Measurements from ENCODE around the gene TRPV4. TPM values are rescaled to one million over a fixed set of nuclear protein-coding genes. Genes with fewer than 3 reads are reported as not detected.
A peak's percentile ranks its signal among the peaks of the same experiment; 100 is the strongest.

TRPV4 gene
- total RNA-seq, 2 experiments from 2014 or later = not detected

DNA sequence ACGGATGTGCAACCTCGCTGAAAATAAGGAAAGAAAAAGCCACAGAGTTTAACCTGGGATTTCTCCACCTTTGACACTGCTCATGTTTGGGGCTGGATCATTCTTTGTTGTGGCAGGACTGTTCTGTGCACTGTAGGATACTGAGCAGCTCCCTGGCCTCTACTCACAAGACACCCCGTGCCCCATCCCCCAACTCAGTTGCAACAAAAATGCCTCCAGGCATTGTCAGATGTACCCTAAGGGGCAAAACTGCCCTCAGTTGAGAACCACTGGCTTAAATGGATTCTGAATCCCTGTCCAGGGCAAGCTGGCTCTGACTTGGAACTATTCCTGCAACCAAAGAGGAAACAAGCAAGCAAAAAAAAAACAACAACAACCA is 45.0 kb upstream of the TRPV4 start:
- intact Hi-C loops (cut with DNase I, micrococcal nuclease) = loop anchor here in 1 of 2 experiments (2.0 to 5.0 kb wide), 3 partner anchors 23 to 404 kb away; partner anchors contain the start of gene ATP2A2
- TF ChIP-seq, protein P1, sequence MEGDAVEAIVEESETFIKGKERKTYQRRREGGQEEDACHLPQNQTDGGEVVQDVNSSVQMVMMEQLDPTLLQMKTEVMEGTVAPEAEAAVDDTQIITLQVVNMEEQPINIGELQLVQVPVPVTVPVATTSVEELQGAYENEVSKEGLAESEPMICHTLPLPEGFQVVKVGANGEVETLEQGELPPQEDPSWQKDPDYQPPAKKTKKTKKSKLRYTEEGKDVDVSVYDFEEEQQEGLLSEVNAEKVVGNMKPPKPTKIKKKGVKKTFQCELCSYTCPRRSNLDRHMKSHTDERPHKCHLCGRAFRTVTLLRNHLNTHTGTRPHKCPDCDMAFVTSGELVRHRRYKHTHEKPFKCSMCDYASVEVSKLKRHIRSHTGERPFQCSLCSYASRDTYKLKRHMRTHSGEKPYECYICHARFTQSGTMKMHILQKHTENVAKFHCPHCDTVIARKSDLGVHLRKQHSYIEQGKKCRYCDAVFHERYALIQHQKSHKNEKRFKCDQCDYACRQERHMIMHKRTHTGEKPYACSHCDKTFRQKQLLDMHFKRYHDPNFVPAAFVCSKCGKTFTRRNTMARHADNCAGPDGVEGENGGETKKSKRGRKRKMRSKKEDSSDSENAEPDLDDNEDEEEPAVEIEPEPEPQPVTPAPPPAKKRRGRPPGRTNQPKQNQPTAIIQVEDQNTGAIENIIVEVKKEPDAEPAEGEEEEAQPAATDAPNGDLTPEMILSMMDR (IDR thresholded peaks at IDR 0.05) = no peak
- no peak overlapping the region for H3K27ac ChIP-seq (ENCODE audit: low read depth in 1 of 2, low read length in 2 of 2)
- no peaks in the 10 kb centered on the region for H3K27me3 ChIP-seq (ENCODE audit: control insufficient read depth in 1 of 2, insufficient read depth in 2 of 2, low read length in 2 of 2)
- Mint-ChIP-seq H3K36me3 (ENCODE audit: low read depth) (peaks cover 12% of the 10 kb centered on the region), H3K4me1 (ENCODE audit: low read depth) (peaks cover 68% of the 10 kb centered on the region), H3K27me3 (no peaks in the 10 kb centered on the region), H3K27ac (peak overlapping the region; percentile 62), H3K4me3 (peak overlapping the region; percentile 92), H3K9me3 (no peaks in the 10 kb centered on the region)
- DNase-seq (no peak), ATAC-seq (ENCODE audit: poor library complexity) (no peak)
- H3K4me1 ChIP-seq (ENCODE audit: insufficient read depth, low read length) = peaks cover 35% of the 10 kb centered on the region
- CTCF ChIA-PET = interaction anchor here (0.6 to 2.8 kb wide), 3 partner anchors 9 to 553 kb away, joined by 3 to 9 read pairs (median 4); no protein-coding TSS in a partner anchor
- POLR2A ChIA-PET = no interaction called here
- H3K36me3 ChIP-seq (ENCODE audit: insufficient read depth, low read length) = no peaks in the 10 kb centered on the region
- no peaks in the 10 kb centered on the region for H3K9me3 ChIP-seq (ENCODE audit: control insufficient read depth in 1 of 2, insufficient read depth in 1 of 2, low read length in 2 of 2)
- H3K4me3 ChIP-seq (ENCODE audit: low read length) = no peak overlapping the region

DNA sequence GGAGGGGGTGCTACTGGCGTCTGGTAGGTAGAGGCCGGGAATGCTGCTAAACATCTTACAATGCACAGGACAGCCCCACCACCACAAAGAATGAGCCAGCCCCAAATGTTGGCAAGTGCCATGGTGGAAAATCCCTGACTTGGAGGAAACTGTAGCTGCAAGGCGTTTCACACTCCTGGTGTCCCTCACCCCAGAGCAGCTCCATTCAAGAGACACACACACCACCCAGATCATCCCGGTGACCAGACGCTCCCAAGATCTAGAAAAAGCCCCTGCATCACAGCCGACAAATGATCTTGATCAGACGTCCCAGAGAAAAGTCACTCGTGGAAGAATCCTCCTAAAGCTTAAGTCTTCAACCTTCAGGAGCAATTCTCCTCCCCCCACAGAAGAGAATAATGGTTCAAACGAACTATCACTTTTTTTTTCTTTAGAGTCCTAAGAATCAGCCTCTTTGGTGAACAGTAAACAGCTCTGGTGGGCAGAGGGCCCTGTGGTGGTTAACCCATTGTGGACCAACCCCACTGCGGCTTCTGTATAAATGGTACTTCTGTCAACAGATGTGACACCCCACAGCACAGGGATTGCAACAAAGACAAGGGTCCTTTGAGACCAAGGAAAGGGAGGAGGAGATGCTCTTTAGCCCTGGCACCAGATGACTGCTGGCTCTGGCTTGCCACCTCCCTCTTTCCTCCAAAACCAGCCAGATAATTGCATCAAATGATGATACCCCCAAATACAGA is 44.5 kb upstream of the TRPV4 start:
- no peaks in the 10 kb centered on the region for H3K9me3 Mint-ChIP-seq
- H3K27me3 ChIP-seq (ENCODE audit: control insufficient read depth in 1 of 2, insufficient read depth in 2 of 2, low read length in 2 of 2) = no peaks in the 10 kb centered on the region
- ChIA-PET CTCF (interaction anchor here (0.6 to 2.8 kb wide), 4 partner anchors 8 to 72 kb away, joined by 4 to 9 read pairs (median 4); no protein-coding TSS in a partner anchor), POLR2A (no interaction called here)
- H3K27ac Mint-ChIP-seq = peak overlapping the region; percentile 62
- H3K36me3 ChIP-seq (ENCODE audit: insufficient read depth, low read length) = peaks cover 3% of the 10 kb centered on the region
- H3K4me3 ChIP-seq (ENCODE audit: low read length) = no peak overlapping the region
- H3K36me3 Mint-ChIP-seq (ENCODE audit: low read depth) = peaks cover 13% of the 10 kb centered on the region
- H3K9me3 ChIP-seq (ENCODE audit: control insufficient read depth in 1 of 2, insufficient read depth in 1 of 2, low read length in 2 of 2) = no peaks in the 10 kb centered on the region
- no peak for DNase-seq
- H3K27ac ChIP-seq (ENCODE audit: low read depth in 1 of 2, low read length in 2 of 2) = no peak overlapping the region
- H3K4me1 Mint-ChIP-seq (ENCODE audit: low read depth) = peaks cover 68% of the 10 kb centered on the region
- H3K4me3 Mint-ChIP-seq = peak overlapping the region; percentile 83
- no peaks in the 10 kb centered on the region for H3K27me3 Mint-ChIP-seq
- H3K4me1 ChIP-seq (ENCODE audit: insufficient read depth, low read length) = peaks cover 35% of the 10 kb centered on the region
- intact Hi-C loops (cut with DNase I, micrococcal nuclease) = loop anchor here in 1 of 2 experiments (2.0 to 5.0 kb wide), 3 partner anchors 23 to 405 kb away; partner anchors contain the start of gene ATP2A2
- ATAC-seq (ENCODE audit: poor library complexity) = no peak
- TF ChIP-seq, protein P1 (IDR thresholded peaks at IDR 0.05) = no peak

DNA sequence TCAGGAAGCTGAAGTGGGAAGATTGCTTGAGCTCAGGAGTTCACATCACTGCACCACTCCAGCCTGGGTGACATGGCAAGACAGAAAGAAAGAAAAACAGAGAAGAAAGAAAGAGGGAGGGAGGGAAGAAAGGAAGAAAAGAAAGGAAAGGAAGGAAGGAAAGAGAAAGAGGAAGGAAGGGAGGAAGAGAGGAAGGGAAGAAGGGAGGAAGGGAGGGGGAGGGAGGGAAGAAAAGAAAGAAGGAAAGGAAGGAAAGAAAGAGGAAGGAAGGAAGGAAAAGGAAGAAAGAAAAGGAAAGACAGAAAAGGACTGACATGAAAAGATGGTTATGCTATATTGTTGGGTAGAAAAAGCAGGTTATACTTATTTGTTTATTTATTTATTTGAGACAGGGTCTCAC is 43.2 kb upstream of the TRPV4 start:
- Histone ChIP-seq H3K36me3 (ENCODE audit: insufficient read depth, low read length) (peaks cover 10% of the 10 kb centered on the region), H3K27me3 (ENCODE audit: control insufficient read depth in 1 of 2, insufficient read depth in 2 of 2, low read length in 2 of 2) (no peaks in the 10 kb centered on the region), H3K4me3 (ENCODE audit: low read length) (no peak overlapping the region), H3K9me3 (ENCODE audit: control insufficient read depth in 1 of 2, insufficient read depth in 1 of 2, low read length in 2 of 2) (no peaks in the 10 kb centered on the region), H3K4me1 (ENCODE audit: insufficient read depth, low read length) (peaks cover 35% of the 10 kb centered on the region), H3K27ac (ENCODE audit: low read depth in 1 of 2, low read length in 2 of 2) (no peak overlapping the region)
- Mint-ChIP-seq H3K27me3 (no peaks in the 10 kb centered on the region), H3K4me3 (no peak overlapping the region), H3K4me1 (ENCODE audit: low read depth) (peaks cover 68% of the 10 kb centered on the region), H3K36me3 (ENCODE audit: low read depth) (peaks cover 22% of the 10 kb centered on the region), H3K27ac (no peak overlapping the region), H3K9me3 (no peaks in the 10 kb centered on the region)
- intact Hi-C loops (cut with DNase I, micrococcal nuclease) = loop anchor here in 1 of 2 experiments (5.0 kb wide), 2 partner anchors 299 to 406 kb away; partner anchors contain the start of gene ATP2A2
- ChIA-PET CTCF (interaction anchor here (0.5 to 1.3 kb wide), 3 partner anchors 23 to 388 kb away, joined by 3 to 4 read pairs (median 4); no protein-coding TSS in a partner anchor), POLR2A (no interaction called here)
- ATAC-seq (ENCODE audit: poor library complexity) (no peak), DNase-seq (no peak)
- TF ChIP-seq, protein P1 (IDR thresholded peaks at IDR 0.05) = no peak

All from CD4-positive, alpha-beta T cell (primary cell).